Measurements from ENCODE around the gene TMTC1.

The TMTC1 gene

GRCh38 chr12:29711381-29711780 lies 72.4 kb downstream of the TMTC1 start:
- no peak for DNase-seq (ENCODE audit: low read depth in 3 of 3)

GRCh38 chr12:29710104-29710503 lies 73.6 kb downstream of the TMTC1 start:
- no peak for DNase-seq (ENCODE audit: low read depth in 3 of 3)

DNA sequence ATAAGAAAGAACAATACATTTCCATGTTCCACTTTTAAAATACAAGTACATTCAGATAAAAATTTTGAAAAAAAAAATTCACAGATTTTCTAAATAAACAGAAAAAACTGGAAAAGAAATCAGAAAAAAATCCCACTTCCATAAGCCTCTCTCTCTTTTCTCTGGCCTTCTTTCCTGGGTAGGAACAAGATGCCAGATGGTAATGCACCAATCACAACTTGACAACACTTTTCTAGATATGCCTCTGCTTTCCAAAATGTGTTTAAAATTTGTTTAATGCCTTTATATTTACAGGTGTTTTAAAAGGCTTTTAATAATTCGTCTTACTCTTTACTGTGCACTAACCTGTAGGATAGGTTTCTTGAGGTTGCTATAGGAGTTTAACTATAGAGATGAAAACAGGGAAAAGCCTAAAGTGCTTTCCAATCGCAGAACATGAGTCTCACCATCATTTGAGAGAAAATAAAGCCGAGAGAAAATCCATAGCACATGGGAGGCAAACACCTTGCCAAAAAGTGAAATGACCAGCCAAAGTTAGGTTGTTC lies 74.2 kb downstream of the TMTC1 start:
- DNase-seq (ENCODE audit: low read depth in 3 of 3), result no peak

DNA sequence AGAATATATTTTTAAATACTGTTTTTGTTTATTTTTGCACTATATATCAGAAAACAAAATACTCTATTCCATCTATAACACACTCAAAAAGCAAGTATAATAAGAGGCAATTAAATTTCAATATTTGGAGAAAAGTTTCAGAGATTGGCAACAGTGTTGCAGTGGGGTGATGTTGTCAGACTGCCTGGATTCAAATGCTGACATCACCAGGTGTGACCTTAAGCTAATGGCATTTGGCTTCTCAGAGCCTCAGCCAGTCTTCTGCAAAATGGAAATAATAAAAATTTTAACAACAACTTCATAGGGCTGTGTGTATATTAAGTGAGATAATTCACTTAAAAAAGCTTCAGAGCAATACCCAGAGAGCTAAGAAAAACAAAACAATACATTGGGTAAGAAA lies 74.7 kb downstream of the TMTC1 start:
- no peak for DNase-seq (ENCODE audit: low read depth in 3 of 3)

- DNase-seq (ENCODE audit: low read depth in 3 of 3), result no peak
These were observed 75.9 kb downstream of the TMTC1 start for GRCh38 chr12:29707846-29708245.

DNA sequence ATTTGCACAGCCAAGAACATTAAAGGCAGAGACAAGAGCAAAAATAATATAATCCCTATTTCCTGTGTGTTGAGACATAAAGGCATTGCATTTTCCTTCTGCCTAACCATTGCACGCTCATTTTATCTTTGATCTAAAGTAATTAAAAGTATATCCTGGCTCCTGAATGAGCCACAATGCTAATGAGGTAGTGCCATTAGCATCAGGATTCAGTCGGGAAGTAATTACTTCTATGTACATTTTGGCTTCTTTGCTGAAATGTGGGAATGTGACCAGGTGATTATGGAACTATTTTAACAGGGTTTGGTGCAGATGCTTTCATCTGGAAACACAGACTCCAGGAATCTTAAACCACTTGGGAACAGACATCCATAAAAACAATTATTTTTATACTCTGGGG lies 77.4 kb downstream of the TMTC1 start:
- DNase-seq (ENCODE audit: low read depth in 3 of 3), result no peak

- no peak for DNase-seq (ENCODE audit: low read depth in 3 of 3)
These were observed 80.2 kb downstream of the TMTC1 start for GRCh38 chr12:29703528-29703927.

DNA sequence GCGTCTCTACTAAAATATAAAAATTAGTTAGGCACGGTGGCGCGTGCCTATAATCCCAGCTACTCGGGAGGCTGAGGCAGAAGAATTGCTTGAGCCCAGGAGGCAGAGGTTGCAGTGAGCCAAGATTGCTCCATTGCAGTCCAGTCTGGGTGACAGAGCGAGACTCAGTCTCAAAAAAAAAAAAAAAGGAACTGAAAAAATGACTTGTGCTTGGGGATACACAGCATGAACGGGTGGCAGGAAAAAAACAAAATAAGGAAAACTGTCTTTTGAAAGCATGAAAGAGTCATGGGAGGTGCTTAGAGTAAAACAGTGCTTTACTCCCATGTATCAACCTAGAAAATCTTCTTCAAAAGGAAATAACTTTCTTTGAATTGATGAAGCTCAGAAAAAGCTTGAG lies 80.8 kb downstream of the TMTC1 start:
- DNase-seq (ENCODE audit: low read depth in 3 of 3), result no peak

GRCh38 chr12:29702222-29702621 lies 81.5 kb downstream of the TMTC1 start:
- DNase-seq (ENCODE audit: low read depth in 3 of 3), result no peak

GRCh38 chr12:29700761-29701481 lies 82.8 kb downstream of the TMTC1 start:
- no peak for DNase-seq (ENCODE audit: low read depth in 3 of 3)

DNA sequence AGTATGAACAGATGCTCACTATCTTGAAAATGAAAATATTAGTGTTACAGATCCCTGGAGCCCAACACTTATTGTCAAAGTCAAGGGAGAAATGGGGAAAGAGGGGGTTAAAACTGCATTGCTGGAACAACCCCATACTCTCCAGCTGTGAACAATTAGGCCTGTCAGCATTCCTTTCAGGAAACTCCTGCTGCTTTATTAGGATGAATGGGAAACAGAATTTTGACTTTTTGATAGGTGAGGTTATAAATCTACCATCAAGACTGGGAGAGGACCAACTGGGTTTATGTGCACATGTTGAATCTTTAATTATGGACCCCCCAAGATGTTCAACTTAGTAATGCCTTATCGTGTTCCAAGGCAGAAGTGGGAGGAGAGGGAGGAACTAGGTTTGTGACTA lies 85.0 kb downstream of the TMTC1 start:
- no peak for DNase-seq (ENCODE audit: low read depth in 3 of 3)

DNA sequence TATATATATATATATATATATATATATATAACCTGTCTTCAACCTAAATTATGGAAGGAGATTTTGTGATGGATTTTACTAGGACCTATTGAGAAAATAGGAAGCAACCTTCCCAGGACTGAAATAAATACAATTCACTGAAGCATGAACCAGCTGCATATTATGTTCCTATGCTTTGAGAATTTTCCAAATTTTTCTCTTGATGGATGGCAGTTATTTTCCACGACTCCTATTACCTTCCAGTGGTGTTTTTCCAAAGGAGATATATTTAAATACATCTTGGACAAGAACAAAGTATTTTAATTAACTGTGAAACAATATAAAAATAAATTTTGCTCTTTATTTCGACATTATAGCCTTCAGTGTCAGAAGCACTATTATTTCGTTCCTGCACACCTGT lies 87.9 kb downstream of the TMTC1 start:
- no peak for DNase-seq (ENCODE audit: low read depth in 3 of 3)

GRCh38 chr12:29695026-29695425 lies 88.7 kb downstream of the TMTC1 start:
- no peak for DNase-seq (ENCODE audit: low read depth in 3 of 3)

- no peak for DNase-seq (ENCODE audit: low read depth in 3 of 3)
These were observed 89.7 kb downstream of the TMTC1 start for GRCh38 chr12:29694002-29694401.

DNA sequence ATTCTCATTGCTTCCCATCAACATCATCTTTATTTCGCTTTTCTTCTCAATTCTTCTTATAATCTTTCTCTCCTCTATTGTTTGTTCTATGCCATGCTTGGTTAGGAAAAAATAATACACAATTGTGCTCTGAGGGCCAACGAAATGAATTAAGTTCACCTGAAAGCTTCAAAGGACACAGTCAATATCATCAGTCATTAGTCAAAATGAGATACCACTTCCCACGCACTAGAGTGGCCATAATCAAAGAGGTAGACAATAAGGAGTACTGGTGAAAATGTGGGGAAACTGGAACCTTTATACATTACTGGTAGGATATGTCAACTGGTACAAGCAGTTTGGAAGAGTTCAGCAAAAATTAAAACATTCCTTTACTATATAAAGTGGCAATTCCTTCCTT lies 91.5 kb downstream of the TMTC1 start:
- DNase-seq (ENCODE audit: low read depth in 3 of 3), result no peak

DNA sequence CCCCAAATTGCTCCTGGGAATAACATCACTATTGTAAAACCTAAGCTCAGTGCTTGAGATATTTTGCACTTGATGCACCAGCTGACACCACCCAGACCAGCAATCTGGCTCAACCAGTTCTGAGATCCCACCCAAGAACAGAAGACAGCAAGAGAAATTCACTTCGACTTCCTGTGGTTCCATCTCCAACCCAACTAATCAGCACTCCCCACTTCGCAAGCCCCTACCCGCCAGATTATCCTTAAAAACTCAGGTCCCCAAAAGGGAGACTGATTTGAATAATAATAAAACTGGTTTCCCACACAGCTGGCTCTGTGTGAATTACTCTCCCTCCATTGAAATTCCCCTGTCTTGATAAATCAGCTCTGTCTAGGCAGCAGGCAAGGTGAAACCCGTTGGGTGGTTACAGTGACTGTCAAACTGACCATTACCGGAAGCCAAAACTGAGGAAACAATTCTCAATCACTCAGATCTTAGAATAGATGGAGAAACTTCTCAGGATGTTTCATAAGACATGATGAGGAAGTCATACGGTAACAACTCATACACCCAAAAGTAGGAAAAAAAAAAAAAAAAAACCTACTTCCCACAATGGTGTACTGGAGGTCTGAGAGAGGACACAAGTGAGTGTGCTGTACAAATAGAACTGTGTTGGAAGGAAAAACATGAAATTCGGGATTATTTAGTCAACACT lies 92.4 kb downstream of the TMTC1 start:
- no peak for DNase-seq (ENCODE audit: low read depth in 3 of 3)

- no peak for DNase-seq (ENCODE audit: low read depth in 3 of 3)
These were observed 93.0 kb downstream of the TMTC1 start for GRCh38 chr12:29690728-29691127.

- no peak for DNase-seq (ENCODE audit: low read depth in 3 of 3)
These were observed 94.8 kb downstream of the TMTC1 start for GRCh38 chr12:29688914-29689313.

DNA sequence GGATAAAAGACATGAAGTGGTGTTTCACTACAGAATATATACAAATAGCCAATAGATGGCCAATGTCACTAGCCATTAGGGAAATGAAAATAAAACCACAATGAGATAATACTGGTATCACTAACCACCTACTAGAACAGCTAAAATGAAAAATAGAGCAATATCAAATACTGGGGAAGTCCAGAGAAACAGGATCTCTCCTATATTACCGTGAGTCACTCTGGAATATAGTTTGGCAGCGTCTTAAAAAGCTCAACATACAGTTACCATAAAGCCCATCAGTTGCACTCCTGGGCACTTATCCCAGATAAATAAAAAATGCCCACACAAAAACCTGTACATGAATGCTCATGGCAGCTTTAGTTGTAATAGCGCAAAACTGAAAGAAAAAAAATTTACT lies 101.7 kb downstream of the TMTC1 start:
- no peak for DNase-seq (ENCODE audit: low read depth in 3 of 3)

DNA sequence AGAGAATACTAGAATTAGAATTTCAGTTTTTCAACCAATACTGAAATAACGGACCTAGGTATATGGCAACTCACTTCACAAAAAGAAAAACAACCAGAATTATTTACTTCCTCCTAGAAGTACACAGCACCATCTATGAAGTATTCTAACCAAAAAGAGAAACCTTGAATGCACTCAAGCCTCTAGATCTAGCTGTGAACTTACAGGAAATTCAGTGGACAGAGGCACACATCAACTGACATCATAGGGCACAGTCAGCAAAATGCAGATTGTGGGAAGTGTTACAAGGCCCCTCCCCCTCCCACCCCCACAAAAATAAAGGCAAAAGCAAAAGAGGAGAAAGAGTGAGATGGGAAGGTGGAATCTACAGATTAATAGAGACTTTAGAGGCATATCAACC lies 102.4 kb downstream of the TMTC1 start:
- DNase-seq (ENCODE audit: low read depth in 3 of 3), result no peak

DNA sequence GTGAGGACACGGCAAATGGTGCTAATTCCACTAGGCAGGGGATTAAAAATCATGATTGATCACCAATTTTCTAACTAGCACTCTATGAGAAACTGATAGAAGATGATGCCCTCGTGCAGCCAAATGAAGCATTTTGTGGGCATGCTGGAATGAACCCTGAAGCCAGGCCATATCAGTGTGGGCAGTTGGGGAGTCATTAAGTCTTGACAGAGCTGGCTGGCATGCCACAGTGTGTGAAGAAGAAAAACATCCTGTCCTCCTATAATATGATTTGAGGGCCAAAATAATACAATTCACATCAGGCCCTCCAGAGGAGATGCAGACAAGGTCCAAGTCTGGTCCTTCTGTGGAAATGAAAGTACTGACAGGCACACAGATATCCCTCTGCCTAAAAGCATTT lies 107.1 kb downstream of the TMTC1 start:
- no peak for DNase-seq (ENCODE audit: low read depth in 3 of 3)

DNA sequence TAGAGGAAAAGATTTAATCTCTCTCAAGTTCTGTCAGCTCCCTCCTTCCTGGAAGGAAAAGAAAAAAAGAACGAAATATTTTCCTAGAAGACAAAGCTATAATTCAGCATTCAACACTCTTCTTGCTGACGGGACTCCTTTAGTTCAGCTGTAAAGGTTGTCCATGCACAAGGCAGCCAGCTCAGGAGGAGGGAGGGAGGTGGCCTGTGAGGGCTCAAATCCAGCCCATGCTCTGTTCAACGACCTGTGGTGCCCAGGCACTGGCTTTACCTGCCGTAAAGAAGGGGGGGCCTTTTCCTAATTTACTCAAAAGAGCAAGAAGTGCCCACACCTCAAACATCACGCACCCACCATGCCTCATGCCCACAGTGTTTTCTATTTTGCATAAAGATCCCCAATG lies 109.3 kb downstream of the TMTC1 start:
- no peak for DNase-seq (ENCODE audit: low read depth in 3 of 3)

DNA sequence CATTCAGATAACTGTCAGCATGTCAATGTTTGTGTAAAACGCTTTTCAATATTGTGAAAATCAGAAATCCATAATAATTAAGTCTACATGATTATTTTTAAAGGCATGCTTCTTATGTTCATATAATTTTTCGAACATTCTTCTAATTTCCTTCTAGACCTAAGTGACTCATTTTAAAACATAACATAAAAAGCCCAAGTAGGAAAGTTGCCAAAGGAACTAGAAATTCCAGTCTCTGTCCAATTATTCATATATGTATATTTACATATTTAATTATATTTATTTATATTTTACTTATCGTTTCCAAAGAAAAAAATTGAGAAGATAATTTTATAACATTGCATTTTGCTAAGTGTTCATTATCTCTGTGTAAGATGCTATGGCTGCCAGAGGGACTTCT lies 110.4 kb downstream of the TMTC1 start:
- no peak for DNase-seq (ENCODE audit: low read depth in 3 of 3)

Measured in stimulated activated CD4-positive, alpha-beta T cell treated with anti-CD3 and anti-CD28 coated beads, TNF-alpha, amount 100 ng/mL, for 48 hours (primary cell).